Inflammatory macrophage treated with lipopolysaccharide for 4 hours (primary cell): Measurements from ENCODE around the gene POC1A.
"Not testable (repeated sequence)": the region's sequence is repeated elsewhere in the genome, so short reads cannot be mapped to it uniquely, and the experiment has no call there.

ENCODE experiments used
- DNase-seq: peaks from one replicate; pipeline ENCODE4 v3.0.0-alpha.2; 2020

The POC1A gene

GRCh38 chr3:52061121-52061910 is 92.9 kb downstream of the POC1A start:
- peak; percentile 73 for DNase-seq

GRCh38 chr3:52059781-52060180 is 94.4 kb downstream of the POC1A start:
- no peak for DNase-seq

GRCh38 chr3:52057812-52058495 is 96.3 kb downstream of the POC1A start:
- DNase-seq: no peak

GRCh38 chr3:52056968-52057811 is 97.0 kb downstream of the POC1A start:
- DNase-seq: peak; percentile 99

GRCh38 chr3:52056521-52056967 is 97.7 kb downstream of the POC1A start, which contains the start of gene DUSP7:
DUSP7 (minus strand) TSS chr3:52056571; CDS start chr3:52056366, 205 bp downstream.
- DNase-seq: peak; percentile 61

GRCh38 chr3:52055537-52056351 is 98.5 kb downstream of the POC1A start:
- DNase-seq: peak; percentile 50

- peak; percentile 14 for DNase-seq
These were observed 99.3 kb downstream of the POC1A start for GRCh38 chr3:52054661-52055511.

GRCh38 chr3:52053307-52054304 is 100.6 kb downstream of the POC1A start:
- DNase-seq: peak; percentile 8

- DNase-seq: peak; percentile 88
These were observed 101.4 kb downstream of the POC1A start for GRCh38 chr3:52052831-52053306.

- no peak for DNase-seq
These were observed 102.8 kb downstream of the POC1A start for GRCh38 chr3:52051444-52051843.

GRCh38 chr3:52050571-52050970 is 103.7 kb downstream of the POC1A start:
- DNase-seq: no peak

GRCh38 chr3:52049503-52049902 is 104.7 kb downstream of the POC1A start:
- DNase-seq: no peak

- DNase-seq: no peak
These were observed 106.8 kb downstream of the POC1A start for GRCh38 chr3:52047295-52047960.

GRCh38 chr3:52046902-52047239 is 107.4 kb downstream of the POC1A start:
- no peak for DNase-seq

GRCh38 chr3:52046186-52046901 is 107.9 kb downstream of the POC1A start:
- no peak for DNase-seq

GRCh38 chr3:52044869-52045619 is 109.2 kb downstream of the POC1A start:
- DNase-seq: no peak

- no peak for DNase-seq
These were observed 110.5 kb downstream of the POC1A start for GRCh38 chr3:52043750-52044149.

GRCh38 chr3:52043039-52043438 is 111.2 kb downstream of the POC1A start:
- DNase-seq: not testable (repeated sequence)
